Renal cortex interstitium (tissue), 11 donors: Measurements from ENCODE around the gene LRRC75B. TPM values are rescaled to one million over a fixed set of nuclear protein-coding genes. Genes with fewer than 3 reads are reported as not detected.
"Not testable (repeated sequence)": the region's sequence is repeated elsewhere in the genome, so short reads cannot be mapped to it uniquely, and the experiment has no call there.

ENCODE experiments used
- DNase-seq, 11 donors: peaks; one replicate each; pipeline ENCODE4 v3.0.0-alpha.2; 2013; ENCODE audit warnings: low read depth in 9 of 11, low spot score in 4 of 11; ENCODE audit errors: extremely low read depth in 1 of 11
- polyA plus RNA-seq, 3 donors: library from polyadenylated mRNA; unstranded; fragments of 120-200 nt; gene quantifications; one replicate each; pipeline ENCODE4 v1.2.1, GENCODE V29; 2013; ENCODE audit not compliant: insufficient read length in 3 of 3

LRRC75B gene
- polyA plus RNA-seq, 3 donors = 26.8 to 41.3 (median 32.8) TPM

DNA sequence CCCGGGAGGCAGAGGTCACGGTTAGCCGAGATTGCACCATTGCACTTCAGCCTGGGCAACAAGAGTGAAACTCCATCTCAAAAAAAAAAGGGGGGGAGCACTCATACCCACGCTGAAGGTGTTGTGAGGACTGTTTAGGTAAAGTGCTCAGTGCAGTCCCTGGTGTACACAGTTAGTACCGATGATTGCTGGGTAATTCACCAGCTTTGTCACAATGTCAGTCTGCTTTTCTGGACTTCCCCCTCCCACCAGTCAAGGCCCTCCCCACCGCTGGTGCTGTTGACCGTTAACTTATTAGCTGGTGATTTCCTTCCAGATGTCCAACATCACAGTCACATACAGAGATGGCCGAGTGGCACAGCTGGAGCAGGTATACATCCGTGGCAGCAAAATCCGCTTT is 25.2 kb downstream of the LRRC75B start:
- no peak for DNase-seq

DNA sequence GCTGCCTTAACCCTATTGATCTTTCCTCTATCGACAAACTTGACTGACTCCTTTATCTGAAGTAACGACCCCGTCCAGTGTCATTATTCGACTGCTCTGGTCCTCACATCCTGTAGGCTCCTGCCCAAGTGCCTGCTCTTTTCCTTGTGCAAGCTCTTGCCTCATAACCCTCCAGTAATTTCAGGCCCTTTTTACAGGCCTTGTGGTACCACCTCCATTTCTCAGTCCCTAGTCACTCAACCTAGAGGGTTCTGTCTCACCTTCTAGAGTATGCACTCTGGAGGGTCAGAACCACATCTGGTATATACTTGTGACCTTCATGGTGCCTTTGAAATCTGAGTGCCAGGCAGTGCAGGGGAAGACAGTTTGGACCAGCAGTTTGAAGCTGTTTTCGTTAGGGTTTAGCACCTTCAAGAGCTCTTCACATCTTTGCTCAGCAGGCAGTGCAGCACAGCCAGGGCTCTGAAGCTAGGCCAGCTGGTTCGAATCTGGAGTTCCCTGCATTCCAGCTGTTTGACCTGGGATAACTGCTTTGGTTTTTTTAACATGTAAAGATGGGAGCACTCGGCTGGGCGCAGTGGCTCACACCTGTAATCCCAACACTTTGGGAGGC is 25.9 kb downstream of the LRRC75B start:
- no peak for DNase-seq

DNA sequence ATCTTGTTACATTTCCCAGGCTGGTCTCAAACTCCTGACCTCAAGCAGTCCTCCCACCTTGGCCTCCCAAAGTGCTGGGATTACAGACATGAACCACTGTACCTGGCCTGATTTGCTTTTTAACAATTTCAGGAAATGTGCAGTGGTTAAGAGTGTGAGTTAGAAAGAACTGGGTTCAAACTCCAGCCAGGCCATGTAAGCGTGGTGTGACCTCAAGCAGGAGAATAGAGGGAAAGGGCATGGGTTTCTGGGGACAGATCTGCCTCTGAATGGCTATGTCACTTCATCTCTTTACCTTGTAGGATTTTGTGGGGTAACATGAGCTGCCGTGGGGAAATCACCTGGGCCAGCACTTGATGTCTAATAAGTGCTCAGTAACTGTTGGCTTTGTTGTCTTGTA is 27.8 kb downstream of the LRRC75B start:
- no peak for DNase-seq

DNA sequence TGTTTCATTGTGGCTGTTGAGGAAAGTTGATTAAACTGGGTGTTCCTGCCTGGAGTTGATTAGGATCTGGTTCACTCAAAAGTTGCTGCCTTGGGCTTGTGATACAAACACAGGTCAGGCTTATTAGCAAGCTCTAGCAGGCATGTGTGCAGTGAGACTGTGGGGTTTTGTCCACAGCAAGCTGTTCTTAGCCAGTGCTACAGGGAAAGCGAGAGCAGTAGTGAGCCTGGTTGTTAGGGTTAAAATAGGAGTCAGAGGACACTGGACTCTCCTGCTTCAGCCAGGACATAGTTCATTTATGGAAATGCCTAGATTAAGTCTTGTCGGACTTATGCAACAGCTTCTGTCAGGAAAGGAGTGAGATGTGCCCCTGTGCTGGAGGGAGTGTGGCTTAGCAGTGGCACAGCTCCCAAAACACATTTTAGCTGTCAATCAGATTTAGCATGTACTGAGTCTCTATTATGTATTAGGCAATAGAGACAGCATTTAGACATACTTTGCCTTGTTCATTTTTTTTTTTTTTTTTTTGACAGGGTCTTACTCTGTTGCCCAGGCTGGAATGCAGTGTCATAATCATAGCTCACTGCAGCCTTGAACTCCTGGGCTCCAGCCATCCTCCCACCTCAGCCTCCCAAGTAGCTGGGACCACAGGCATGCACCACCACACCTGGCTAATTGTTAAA is 28.4 kb downstream of the LRRC75B start:
- no peak for DNase-seq

DNA sequence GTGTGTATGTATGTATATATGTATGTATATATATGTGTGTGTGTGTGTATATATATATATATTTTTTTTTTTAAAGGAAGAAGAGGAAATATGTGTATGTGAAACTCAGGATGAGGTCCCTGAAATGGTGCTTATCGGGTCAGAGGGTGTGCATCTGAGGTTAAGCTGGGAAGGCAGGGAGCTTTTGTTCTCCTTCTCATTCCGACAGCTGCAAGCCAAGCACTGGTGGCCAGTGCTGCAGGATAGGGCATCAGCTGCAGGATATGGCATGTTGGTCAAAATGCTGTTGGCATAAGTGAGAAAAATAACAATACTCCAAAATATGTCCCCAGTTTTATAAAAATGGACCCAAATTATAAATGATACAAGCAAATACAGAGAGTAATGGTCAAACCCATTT is 29.6 kb downstream of the LRRC75B start:
- DNase-seq = no peak

DNA sequence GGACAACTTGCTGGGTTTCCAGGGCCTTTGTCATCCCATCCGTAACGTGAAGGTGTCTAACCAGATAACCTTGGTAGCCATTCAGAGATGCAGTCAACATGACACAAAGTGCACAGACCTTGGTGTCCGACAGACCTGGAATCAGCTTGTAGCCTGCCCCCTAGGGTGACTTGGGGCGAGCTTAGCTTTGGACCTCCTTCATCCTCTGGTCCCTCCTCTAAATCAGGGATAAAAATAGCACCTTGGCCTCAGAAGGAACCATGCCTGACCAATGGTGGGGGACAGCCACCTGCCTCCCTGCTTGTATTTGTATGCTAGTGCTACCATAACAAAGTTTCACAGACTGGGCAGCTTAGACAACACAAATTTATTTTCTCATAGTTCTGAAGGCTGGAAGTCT is 33.4 kb downstream of the LRRC75B start:
- DNase-seq = no peak

DNA sequence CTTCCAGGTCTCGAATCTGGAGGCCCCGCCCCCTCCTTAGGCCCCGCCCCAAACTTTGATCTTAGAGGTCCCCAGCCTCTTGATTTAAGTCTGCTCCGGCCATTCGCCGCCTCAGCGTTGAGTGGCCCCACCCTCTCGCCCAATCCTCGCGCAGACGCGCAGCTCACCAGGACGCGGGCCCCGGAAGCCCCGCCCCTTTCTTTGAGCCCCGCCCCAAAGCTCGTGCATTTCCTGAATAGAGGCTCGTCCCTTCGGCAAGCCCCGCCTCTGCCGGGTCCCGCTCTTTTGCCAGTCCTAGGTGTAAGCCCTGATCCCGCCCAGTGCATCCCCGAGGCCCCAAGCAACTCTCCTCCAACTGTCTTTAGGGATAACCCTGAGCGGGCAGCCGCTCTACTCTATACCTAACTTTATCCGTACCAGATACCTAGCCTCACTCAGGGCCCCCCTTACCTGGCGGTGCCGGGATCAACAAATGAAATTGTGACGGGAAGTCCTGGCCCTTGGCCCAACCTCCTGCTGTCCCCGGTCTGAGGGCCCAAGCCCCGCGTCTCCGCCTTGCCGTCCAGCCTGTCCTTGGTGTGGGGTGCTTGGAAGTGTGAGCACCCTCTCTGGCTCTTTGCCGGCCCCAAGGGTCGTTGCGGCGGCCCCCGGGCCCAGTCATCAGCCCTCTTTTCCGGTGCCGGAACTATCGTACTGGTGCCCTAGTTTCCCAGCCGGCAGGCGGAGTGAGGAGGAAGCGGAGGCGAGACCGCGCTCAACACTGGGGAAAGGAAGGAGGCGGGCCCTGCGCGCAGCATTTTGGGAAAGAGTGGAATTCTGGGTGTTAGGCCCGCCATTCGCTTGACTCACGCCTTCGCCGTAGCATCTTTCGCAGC is 37.5 kb downstream of the LRRC75B start, which contains the start of gene SNRPD3:
SNRPD3 (plus strand) TSS at position 835 of the 875 bp plus-strand sequence. CDS start 1,676 bp downstream, outside the sequence.
- peak; percentile 93 to 99 (median 98) for DNase-seq

DNA sequence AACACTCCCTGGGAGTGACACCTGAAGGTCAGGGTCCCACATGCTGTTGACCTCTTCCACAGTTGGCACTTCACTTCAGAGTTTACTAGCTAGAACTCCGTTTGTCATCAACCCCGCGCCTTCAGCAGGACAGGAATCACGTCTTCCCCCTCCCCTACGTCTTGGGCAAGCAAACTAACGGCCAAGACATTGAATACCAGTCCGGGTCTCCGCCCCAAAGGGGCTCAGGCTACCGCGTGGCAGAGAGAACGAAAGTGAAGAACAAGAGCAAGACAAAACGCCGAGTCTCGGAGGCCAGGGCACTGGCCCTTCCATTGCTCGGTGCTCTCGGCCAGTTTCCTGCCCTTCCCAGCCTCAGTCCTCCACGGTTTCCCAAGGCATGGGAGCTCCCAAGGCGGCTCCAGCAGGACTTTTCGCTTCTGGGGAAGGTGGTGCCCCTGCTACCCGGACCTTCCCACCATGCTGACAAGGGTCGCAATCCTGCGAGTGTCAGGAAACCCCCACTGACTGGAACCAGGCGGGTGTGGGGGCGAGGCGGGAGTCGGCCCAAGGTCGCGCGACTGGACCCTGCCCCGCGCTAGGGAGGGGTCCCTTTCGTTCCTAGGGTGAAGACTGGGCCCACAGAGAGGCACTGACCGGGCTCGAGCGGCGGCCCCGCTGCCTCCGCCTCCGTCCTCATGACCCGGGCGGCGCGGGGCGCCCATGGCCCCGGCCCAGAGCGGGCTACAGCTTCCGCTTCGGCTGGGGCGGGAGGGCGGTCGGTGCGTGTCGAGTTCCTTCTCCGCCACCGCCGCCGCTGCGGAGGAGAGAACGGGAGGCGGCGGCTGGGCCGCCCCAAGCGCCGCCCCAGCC is 38.3 kb downstream of the LRRC75B start, which contains the start of gene GUCD1:
GUCD1 (minus strand) TSS at position 826 of the 852 bp plus-strand sequence; CDS start at position 679, 147 bp downstream.
- DNase-seq = peak in 6 of 11 donors; percentile 12 to 22 (median 15)

DNA sequence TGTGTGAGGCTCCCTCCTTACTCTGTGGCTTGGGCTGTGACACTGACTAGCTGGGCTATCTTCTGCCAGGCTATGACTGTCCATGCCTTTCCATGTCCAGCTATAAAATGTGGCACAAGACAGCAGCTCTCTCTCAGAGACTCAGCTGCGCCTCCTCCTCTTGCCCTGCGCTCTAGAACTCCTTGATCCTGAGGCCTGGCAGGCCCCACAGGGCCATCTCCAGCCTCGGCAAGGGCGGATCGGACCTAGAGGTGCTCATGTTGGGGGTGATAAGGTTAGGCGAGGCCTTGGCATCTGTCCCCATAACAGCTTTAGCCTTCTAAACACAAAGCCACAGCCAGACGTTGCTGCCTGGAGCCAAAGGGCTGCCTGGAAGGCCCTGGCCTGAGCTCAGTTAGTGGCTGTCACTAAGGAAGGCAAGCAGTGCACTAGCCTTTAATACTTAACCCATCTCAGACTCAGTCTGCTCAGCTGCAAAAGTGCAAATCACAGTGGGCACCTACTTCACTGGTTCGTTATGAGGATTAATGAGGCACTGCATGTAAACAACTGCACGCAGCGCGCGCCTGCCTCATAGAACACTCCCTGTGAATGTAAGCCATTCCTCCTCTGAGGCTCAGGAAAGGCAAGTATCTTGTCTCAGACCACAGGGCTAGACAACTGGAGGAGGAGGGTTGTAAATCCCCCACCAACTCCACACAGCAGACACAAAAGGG is 39.1 kb downstream of the LRRC75B start:
- DNase-seq = peak in 4 of 11 donors; percentile 10 to 27 (median 15)

DNA sequence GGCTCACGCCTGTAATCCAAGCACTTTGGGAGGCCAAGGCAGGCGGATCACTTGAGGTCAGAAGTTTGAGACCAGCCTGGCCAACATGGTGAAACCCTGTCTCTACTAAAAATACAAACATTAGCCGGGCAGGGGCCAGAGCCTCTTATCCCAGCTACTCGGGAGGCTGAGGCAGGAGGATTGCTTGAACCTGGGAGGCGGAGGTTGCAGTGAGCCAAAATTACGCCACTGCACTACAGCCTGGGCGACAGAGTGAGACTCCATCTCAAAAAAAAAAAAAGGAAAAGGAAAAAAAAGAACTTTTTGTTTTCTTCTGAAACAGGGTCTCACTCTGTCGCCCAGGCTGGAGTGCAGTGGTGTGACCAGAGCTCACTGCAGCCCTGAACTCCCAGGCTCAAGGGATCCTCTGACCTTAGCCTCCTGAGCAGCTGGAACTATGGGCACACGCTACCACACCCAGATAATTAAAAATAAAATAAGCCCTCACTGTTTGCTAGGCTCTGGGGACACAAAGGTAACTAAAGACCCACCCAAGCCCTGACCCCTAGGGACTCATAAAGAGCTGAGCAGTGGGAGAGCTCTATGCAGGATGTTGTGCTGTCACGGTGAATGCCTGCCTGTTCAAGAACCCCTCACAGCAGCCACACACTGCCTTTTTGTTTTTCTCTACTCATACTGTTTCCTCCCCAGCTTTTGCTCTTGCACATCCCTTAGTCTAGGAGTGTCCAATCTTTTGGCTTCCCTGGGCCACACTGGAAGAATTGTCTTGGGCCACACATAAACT is 40.2 kb downstream of the LRRC75B start:
- not testable (repeated sequence) for DNase-seq

DNA sequence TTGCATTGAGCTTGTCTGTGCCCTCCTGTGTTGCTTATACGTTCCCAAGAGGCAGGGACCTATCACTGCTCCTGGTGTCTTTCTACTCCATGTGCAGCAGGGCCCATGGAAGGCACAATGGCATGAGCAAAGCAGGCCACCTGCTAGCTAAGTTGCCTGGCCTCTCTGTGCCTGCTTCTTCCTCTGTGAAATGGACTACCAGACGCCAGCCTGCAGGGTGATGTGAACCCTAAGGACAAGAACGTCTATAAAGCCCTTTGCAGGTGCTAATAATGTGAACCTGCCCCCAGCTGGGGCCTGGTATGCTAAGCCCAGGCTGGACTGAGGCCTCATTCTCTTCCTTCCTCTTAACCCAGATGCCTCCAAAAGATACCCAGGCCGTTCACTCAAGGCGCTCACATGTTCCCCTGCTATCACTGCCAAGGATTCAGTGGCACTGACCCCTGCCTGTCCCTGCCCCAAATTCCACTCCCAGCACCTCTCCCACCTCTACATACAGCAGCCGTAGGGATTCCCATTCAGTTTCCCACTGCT is 41.9 kb downstream of the LRRC75B start:
- DNase-seq = no peak

DNA sequence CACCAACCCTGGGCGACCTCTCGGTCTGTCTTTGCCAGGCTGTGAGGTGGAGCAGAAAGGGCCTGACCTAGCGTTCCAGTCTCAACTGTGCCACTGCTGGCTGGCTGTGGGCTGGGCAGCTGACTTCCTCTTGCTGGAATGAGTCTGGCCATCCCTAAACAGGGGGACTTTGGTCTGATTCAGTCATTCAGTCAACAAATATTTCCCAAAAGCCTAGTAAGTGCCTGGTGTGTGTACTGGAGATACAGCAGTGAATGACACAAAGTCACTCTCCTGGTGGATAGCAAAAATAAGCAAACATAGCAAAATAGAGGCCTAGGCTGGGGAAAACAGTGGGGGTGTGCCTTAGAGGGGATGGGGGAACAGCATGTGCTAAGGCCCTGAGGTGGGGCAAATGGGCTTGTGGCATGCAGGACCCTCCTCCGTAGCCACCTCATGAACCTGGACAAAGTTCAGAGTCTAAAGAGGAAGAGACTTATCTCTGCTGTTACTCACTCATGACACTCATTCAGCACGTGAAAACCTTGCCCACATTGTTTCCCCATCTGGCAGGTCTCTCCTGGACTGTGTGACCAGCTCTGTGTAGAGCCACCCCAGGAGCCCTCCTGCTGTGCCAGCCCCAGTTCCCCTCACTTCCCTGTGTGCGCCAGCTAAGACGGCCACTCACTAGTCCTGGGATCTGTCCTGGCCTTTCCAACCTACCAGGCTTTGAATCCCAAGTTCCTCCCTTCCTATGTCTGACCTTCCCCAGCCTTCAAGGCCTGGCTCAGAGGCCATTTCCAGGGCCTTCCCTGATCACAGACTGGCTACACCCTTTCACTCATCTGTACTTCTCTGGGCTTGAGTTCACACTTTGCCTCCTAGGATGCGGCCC is 42.6 kb downstream of the LRRC75B start:
- no peak for DNase-seq

DNA sequence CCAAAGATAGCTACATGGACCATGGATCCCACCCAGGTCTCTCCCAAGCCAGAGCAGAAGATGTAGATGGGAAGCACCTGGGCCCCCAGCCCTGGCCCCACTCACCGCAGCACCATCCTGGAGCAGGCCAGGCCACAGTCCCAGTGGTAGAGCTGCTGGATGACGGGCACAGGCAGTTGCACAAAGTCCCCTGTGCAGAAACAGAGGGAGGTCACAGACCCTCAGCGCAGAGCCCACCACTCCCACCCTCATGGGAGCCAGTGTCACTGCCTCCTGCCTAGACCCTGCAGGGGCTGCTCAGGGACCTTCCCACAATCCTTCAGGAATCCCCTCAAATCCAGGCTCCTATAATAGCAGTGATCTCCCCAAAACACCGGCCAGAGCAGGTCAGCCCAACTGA is 44.1 kb downstream of the LRRC75B start:
- DNase-seq = no peak

DNA sequence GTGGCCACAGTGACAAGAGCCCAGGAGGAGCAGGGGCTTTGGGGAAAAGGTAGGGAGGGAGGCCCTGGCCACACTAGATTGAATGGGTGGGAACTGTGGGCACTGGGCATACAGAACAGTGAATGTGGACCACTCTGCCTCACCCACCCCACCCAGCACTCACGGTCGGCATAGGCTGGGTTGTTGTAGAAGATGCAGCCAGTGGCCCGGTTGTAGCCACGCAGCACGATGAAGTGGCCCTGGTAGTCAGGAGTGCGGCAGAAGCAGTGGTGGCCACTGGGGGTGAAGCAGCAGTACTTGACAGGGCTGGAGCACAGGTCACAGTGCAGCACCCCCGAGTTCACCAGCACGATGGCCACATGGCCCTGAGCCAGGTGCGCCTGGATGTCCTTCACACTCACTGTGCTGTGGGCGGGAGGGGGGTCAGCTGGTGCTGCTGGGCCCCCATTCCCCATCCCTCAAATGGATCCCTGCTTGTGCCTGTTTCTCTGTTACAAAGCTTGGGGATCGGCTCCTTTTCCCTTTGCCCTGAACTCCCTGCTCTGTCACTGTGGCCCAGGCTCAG is 49.1 kb downstream of the LRRC75B start:
- DNase-seq = no peak

DNA sequence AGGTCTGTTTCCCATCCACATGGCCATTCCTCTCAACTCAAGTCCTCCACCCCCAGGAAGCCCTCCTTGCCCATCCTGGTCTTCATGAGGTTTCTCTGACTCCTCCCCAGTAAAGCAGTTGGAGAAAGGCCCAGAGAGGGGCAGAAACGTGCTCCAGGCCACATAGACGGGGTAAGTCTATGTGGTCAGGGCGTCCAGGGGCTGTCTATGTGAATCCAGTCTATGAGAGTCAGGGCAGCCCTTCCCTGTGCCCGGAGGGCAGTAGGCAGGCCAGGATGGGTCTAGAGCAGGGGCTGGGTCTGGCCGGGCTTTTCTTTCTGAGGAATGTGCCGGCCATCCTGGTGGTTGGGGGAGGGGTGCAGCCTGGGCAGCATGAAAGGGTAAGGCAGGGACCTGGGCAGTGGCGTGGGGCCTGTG is 49.7 kb downstream of the LRRC75B start:
- no peak for DNase-seq

DNA sequence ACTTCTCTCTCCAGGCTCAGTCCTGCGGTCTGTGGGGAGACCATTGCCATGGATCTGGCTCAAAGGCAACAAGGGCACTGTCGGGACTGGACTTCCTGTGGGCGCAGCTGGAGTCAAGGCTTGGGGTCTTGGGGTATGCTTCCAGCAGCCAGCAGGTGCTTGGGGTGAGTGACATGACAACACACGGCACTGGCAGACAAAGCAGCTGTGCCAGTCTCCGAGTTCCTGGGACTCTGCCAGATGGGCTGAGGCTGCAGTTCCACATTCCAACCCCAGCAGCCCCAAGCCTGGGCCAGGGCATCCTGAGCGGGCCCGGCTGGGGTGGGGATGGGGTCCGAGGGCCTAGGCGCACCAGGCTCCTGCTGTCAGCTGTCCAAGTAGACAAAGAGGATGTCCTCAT is 50.2 kb downstream of the LRRC75B start:
- no peak for DNase-seq
